ENCODE measurements around the gene LBX2.

GRCh38 chr2:74501335-74502071 is 2.1 kb upstream of the LBX2 start:
- TF ChIP-seq CTCF (IDR thresholded peaks at IDR 0.05) (no peak), POLR2A (IDR thresholded peaks at IDR 0.05) (no peak)
